Keratinocyte (primary cell): ENCODE data around the gene CREB1.

Source experiments
- CTCF ChIP-seq, 3 experiments: IDR thresholded peaks in 1 of 3; conservative IDR thresholded peaks in 1 of 3; optimal IDR thresholded peaks in 1 of 3; 2 replicates in 2 of 3; 3 replicates in 1 of 3; pipeline versions ENCODE3 to v1.5.1; 2011; ENCODE audit warnings: low read length in 3 of 3, mild to moderate bottlenecking in 3 of 3, moderate library complexity in 2 of 3, control low read depth in 1 of 3, inconsistent platforms in 1 of 3; ENCODE audit not compliant: insufficient read depth in 2 of 3; ENCODE audit errors: extremely low read depth in 1 of 3
- EZH2 ChIP-seq: IDR thresholded peaks from one replicate; pipeline ENCODE4 v1.6.1; 2012; ENCODE audit warnings: inconsistent platforms, mild to moderate bottlenecking, low read length, moderate library complexity

GRCh38 chr2:207600231-207600630, 70.5 kb downstream of the CREB1 start:
- no peak for TF ChIP-seq CTCF (optimal IDR thresholded peaks at IDR 0.05 in 1 of 3, IDR thresholded peaks at IDR 0.05 in 1 of 3, conservative IDR thresholded peaks at IDR 0.05 in 1 of 3; ENCODE audit: extremely low read depth in 1 of 3, insufficient read depth in 2 of 3, low read length in 3 of 3)
- no peak for TF ChIP-seq EZH2
